ENCODE results near the gene ANKRD9.

- TF ChIP-seq NFIC (IDR thresholded peaks at IDR 0.05; ENCODE audit: low read length) (no peak), ELK4 (CRISPR knock-in tag; IDR thresholded peaks at IDR 0.05; ENCODE audit: borderline replicate concordance) (no peak), MIER3 (CRISPR knock-in tag; IDR thresholded peaks at IDR 0.05; ENCODE audit: borderline replicate concordance) (no peak), NR2F1 (CRISPR knock-in tag; IDR thresholded peaks at IDR 0.05) (no peak), HES4 (CRISPR knock-in tag; IDR thresholded peaks at IDR 0.05; ENCODE audit: borderline replicate concordance) (no peak), ZZZ3 (CRISPR knock-in tag; IDR thresholded peaks at IDR 0.05; ENCODE audit: borderline replicate concordance) (no peak), POLR2A (IDR thresholded peaks at IDR 0.05; ENCODE audit: insufficient read depth in 1 of 2, low read depth in 2 of 2, low read length in 2 of 2) (no peak), ZNF30 (CRISPR knock-in tag; IDR thresholded peaks at IDR 0.05) (no peak), ZNF17 (CRISPR knock-in tag; IDR thresholded peaks at IDR 0.05) (no peak), DNMT1 (CRISPR knock-in tag; IDR thresholded peaks at IDR 0.05) (no peak)
- TF ChIP-seq, protein P1, sequence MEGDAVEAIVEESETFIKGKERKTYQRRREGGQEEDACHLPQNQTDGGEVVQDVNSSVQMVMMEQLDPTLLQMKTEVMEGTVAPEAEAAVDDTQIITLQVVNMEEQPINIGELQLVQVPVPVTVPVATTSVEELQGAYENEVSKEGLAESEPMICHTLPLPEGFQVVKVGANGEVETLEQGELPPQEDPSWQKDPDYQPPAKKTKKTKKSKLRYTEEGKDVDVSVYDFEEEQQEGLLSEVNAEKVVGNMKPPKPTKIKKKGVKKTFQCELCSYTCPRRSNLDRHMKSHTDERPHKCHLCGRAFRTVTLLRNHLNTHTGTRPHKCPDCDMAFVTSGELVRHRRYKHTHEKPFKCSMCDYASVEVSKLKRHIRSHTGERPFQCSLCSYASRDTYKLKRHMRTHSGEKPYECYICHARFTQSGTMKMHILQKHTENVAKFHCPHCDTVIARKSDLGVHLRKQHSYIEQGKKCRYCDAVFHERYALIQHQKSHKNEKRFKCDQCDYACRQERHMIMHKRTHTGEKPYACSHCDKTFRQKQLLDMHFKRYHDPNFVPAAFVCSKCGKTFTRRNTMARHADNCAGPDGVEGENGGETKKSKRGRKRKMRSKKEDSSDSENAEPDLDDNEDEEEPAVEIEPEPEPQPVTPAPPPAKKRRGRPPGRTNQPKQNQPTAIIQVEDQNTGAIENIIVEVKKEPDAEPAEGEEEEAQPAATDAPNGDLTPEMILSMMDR (CRISPR knock-in tag; IDR thresholded peaks at IDR 0.05), result no peak
- TF ChIP-seq, protein P2, sequence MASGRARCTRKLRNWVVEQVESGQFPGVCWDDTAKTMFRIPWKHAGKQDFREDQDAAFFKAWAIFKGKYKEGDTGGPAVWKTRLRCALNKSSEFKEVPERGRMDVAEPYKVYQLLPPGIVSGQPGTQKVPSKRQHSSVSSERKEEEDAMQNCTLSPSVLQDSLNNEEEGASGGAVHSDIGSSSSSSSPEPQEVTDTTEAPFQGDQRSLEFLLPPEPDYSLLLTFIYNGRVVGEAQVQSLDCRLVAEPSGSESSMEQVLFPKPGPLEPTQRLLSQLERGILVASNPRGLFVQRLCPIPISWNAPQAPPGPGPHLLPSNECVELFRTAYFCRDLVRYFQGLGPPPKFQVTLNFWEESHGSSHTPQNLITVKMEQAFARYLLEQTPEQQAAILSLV (CRISPR knock-in tag; IDR thresholded peaks at IDR 0.05; ENCODE audit: borderline replicate concordance), result no peak
- TF ChIP-seq, protein P3, sequence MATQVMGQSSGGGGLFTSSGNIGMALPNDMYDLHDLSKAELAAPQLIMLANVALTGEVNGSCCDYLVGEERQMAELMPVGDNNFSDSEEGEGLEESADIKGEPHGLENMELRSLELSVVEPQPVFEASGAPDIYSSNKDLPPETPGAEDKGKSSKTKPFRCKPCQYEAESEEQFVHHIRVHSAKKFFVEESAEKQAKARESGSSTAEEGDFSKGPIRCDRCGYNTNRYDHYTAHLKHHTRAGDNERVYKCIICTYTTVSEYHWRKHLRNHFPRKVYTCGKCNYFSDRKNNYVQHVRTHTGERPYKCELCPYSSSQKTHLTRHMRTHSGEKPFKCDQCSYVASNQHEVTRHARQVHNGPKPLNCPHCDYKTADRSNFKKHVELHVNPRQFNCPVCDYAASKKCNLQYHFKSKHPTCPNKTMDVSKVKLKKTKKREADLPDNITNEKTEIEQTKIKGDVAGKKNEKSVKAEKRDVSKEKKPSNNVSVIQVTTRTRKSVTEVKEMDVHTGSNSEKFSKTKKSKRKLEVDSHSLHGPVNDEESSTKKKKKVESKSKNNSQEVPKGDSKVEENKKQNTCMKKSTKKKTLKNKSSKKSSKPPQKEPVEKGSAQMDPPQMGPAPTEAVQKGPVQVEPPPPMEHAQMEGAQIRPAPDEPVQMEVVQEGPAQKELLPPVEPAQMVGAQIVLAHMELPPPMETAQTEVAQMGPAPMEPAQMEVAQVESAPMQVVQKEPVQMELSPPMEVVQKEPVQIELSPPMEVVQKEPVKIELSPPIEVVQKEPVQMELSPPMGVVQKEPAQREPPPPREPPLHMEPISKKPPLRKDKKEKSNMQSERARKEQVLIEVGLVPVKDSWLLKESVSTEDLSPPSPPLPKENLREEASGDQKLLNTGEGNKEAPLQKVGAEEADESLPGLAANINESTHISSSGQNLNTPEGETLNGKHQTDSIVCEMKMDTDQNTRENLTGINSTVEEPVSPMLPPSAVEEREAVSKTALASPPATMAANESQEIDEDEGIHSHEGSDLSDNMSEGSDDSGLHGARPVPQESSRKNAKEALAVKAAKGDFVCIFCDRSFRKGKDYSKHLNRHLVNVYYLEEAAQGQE (IDR thresholded peaks at IDR 0.05; ENCODE audit: borderline replicate concordance in 1 of 2, low read depth in 1 of 2, low read length in 2 of 2), result no peak
- TF ChIP-seq, protein P4, sequence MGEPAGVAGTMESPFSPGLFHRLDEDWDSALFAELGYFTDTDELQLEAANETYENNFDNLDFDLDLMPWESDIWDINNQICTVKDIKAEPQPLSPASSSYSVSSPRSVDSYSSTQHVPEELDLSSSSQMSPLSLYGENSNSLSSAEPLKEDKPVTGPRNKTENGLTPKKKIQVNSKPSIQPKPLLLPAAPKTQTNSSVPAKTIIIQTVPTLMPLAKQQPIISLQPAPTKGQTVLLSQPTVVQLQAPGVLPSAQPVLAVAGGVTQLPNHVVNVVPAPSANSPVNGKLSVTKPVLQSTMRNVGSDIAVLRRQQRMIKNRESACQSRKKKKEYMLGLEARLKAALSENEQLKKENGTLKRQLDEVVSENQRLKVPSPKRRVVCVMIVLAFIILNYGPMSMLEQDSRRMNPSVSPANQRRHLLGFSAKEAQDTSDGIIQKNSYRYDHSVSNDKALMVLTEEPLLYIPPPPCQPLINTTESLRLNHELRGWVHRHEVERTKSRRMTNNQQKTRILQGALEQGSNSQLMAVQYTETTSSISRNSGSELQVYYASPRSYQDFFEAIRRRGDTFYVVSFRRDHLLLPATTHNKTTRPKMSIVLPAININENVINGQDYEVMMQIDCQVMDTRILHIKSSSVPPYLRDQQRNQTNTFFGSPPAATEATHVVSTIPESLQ (CRISPR knock-in tag; conservative IDR thresholded peaks at IDR 0.05), result no peak
Observed at GRCh38 chr14:102507081-102507856, 2.3 kb downstream of the ANKRD9 start.
